GM12878 (cell line): ENCODE data around the gene ARHGAP27.

ENCODE experiments used
- BRCA1 ChIP-seq: IDR thresholded peaks from 2 replicates; pipeline ENCODE4 v1.6.1; 2011; ENCODE audit warnings: low read depth, low read length, improper control_type of control experiment
- CREB1 ChIP-seq: IDR thresholded peaks from 2 replicates; pipeline ENCODE4 v1.6.1; 2012; ENCODE audit warnings: low read depth, mild to moderate bottlenecking, inconsistent platforms
- EGR1 ChIP-seq, 2 experiments: IDR thresholded peaks; 1 replicate in 1 of 2; 2 replicates in 1 of 2; pipeline ENCODE4 v1.6.1; 2011 to 2012; ENCODE audit warnings: low read depth in 2 of 2, low read length in 2 of 2, borderline replicate concordance in 1 of 2, mild to moderate bottlenecking in 1 of 2, moderate library complexity in 1 of 2
- FOXM1 ChIP-seq: IDR thresholded peaks from 2 replicates; pipeline ENCODE4 v1.6.1; 2012; ENCODE audit warnings: low read depth, mild to moderate bottlenecking, inconsistent platforms, low read length, moderate library complexity
- JUND ChIP-seq: IDR thresholded peaks from 2 replicates; pipeline ENCODE4 v1.6.1; 2012; ENCODE audit warnings: low read depth, mild to moderate bottlenecking, low read length, improper control_type of control experiment, moderate library complexity
- KDM1A ChIP-seq: fragments of 200-600 bp; sonication (generic); IDR thresholded peaks from 2 replicates; pipeline ENCODE4 v1.6.1; 2016; ENCODE audit warnings: borderline replicate concordance
- MTA3 ChIP-seq: IDR thresholded peaks from 2 replicates; pipeline ENCODE4 v1.6.1; 2012; ENCODE audit warnings: low read length, inconsistent platforms, borderline replicate concordance
- TAF1 ChIP-seq: IDR thresholded peaks from 2 replicates; pipeline ENCODE4 v1.6.1; 2011; ENCODE audit warnings: mild to moderate bottlenecking, low read depth, low read length, borderline replicate concordance
- TF ChIP-seq, protein P1 (sequence below): IDR thresholded peaks from 2 replicates; pipeline ENCODE4 v1.6.1; 2011; ENCODE audit warnings: borderline replicate concordance, low read depth, mild to moderate bottlenecking, moderate library complexity, mixed read lengths, low read length; ENCODE audit not compliant: insufficient read depth; ENCODE audit errors: extremely low read length
- TF ChIP-seq, protein P2 (sequence below): IDR thresholded peaks from 2 replicates; pipeline ENCODE4 v1.6.1; 2011; ENCODE audit warnings: low read depth, low read length, improper control_type of control experiment, borderline replicate concordance

DNA sequence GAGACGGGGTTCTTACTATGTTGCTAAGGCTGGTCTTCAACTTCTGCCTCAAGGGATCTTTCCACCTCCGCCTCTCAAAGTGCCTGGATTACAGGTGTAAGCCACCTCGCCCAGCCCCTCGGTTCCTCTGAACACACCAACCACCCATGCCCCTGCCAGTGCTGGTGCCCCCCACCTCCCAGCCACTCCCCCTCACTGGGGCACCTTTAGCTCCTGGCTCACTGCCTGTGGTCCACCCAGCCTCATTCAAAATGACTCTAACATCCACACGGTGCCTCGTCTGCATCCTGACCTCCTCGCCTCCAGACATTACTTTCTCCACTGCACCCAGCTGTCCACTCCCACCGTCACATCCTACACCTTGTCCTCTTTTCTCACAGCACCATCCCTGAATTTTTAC lies 55.3 kb downstream of the ARHGAP27 start:
- TF ChIP-seq FOXM1 (no peak), MTA3 (no peak), KDM1A (no peak), TAF1 (no peak), BRCA1 (no peak), EGR1 (IDR thresholded peaks at IDR 0.05; ENCODE audit: borderline replicate concordance in 1 of 2, low read depth in 2 of 2, low read length in 2 of 2) (no peak), JUND (no peak), CREB1 (no peak)
- TF ChIP-seq, protein P1, sequence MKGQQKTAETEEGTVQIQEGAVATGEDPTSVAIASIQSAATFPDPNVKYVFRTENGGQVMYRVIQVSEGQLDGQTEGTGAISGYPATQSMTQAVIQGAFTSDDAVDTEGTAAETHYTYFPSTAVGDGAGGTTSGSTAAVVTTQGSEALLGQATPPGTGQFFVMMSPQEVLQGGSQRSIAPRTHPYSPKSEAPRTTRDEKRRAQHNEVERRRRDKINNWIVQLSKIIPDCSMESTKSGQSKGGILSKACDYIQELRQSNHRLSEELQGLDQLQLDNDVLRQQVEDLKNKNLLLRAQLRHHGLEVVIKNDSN: no peak
- TF ChIP-seq, protein P2, sequence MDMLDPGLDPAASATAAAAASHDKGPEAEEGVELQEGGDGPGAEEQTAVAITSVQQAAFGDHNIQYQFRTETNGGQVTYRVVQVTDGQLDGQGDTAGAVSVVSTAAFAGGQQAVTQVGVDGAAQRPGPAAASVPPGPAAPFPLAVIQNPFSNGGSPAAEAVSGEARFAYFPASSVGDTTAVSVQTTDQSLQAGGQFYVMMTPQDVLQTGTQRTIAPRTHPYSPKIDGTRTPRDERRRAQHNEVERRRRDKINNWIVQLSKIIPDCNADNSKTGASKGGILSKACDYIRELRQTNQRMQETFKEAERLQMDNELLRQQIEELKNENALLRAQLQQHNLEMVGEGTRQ: no peak
